ENCODE results near the gene TSPO2.

GRCh38 chr6:41071923-41072835 is 29.9 kb downstream of the TSPO2 start, which contains the start of gene OARD1:
- TF ChIP-seq EZH2 (IDR thresholded peaks at IDR 0.05; ENCODE audit: borderline replicate concordance, low read length), result no peak
- TF ChIP-seq CTCF (IDR thresholded peaks at IDR 0.05; ENCODE audit: low read length), result no peak
